SHP77 (cell line): ENCODE results near the gene AURKAIP1.
"Not testable (repeated sequence)": the region's sequence is repeated elsewhere in the genome, so short reads cannot be mapped to it uniquely, and the experiment has no call there.

Source experiments
- DNase-seq, 2 experiments: peaks; one replicate each; lab custom pipeline; 2025; lab: John Stamatoyannopoulos, UW

Gene AURKAIP1

DNA sequence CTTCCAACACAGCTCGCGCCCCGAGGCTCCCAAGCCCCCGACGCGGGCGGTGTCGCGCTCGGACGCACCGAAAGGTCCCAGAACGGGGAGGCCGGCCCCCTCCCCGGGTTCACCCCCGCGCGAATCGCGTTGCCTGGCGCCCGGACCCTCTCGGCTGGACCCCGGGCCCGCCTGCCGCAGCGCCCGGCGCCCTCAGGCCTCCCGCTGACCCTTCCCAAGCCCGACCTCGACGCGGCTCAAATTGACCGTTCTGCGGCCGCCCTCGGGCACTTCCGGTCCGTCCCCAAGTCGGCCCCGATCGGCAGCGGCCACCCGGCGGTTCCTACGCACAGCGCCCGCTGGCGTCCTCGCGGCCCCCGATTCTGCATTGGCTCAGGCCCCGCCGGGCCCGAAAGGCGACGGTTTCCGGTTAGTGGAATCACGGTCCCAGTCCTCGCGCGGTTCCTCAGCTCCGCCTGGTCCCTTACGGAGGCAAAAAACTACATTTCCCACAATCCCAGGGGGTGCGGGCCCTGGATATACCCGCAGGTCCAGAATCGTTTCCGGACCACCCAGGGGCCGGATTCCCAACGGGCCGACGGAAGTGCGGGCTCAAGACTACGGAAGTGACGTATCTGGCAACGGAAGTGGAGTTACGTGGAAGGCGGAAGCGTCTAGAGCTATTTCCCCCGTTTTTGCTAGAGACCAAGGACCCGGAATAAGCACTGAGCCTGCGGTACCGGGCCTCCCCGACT lies at the start of gene AURKAIP1:
Gene AURKAIP1 (minus strand): TSS at position 279 of the 734 bp plus-strand sequence. CDS start 451 bp downstream, outside the sequence.
- peak; percentile 99 for DNase-seq

DNA sequence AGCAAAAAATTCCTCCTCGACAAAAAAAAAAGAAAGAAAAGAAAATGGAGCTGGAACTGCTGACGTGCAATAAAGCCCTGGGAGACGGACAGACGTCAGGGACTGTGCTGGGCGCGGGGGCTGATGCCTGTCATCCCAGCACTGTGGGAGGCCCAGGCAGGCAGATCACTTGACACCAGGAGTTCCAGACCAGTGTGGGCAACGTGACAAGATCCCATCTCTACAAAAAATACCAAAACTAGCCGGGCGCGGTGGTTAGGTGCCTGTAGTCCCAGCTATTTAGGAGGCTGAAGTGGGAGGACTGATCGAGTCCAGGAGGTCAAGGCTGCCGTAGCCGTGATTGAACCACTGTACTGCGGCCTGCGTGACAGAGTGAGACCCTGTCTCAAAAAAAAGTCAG lies 49.7 kb upstream of the AURKAIP1 start:
- no peak for DNase-seq

DNA sequence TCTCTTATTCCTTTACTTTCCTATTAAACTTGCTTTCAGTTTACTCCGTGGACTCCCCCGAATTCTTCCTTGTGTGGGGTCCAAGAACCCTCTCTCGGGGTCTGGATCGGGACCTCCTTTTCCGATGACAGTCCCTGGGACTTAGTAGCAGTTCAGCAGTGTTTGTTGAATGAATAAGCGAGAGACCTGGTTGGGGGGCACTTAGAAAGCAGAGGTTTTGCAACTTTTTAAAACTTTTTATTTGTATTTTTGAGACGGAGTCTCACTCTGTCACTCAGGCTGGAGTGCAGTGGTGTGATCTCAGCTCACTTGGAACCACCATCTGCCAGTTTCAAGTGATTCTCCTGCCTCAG lies 48.2 kb upstream of the AURKAIP1 start:
- DNase-seq = no peak

DNA sequence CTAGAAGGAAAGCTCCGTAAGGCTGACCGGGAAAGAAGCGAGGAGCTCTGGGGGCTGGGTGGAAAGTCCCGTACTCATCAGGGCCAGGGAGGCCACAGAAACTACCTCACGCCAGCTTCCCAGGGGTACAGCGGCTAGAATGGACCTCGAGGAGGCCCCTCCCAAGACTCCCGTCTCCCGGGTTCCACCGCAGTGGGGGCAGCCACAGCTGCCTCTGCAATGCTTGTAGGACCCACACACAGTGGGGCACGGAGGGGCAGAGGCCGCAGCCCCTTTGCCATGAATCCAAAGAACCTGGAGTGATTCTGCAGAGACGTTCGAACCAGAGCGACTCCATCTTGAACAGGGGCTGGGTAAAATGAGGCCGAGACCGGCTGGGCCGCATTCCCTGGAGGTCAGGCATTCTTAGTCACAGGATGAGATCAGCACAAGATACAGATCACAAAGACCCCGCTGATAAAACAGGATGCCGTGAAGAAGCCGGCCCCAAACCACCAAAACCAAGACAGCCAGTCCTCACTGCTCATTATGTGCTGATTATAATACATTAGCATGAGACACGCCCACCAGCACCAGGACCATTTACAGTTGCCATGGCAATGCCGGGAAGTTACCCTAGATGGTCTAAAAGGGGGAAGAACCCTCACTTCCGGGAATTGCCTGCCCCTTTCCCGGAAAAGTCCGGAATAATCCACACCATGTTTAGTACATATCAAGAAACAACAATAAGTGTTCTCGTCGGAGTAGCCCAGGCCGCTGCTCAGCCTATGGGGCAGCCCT lies 47.6 kb upstream of the AURKAIP1 start:
- no peak for DNase-seq

DNA sequence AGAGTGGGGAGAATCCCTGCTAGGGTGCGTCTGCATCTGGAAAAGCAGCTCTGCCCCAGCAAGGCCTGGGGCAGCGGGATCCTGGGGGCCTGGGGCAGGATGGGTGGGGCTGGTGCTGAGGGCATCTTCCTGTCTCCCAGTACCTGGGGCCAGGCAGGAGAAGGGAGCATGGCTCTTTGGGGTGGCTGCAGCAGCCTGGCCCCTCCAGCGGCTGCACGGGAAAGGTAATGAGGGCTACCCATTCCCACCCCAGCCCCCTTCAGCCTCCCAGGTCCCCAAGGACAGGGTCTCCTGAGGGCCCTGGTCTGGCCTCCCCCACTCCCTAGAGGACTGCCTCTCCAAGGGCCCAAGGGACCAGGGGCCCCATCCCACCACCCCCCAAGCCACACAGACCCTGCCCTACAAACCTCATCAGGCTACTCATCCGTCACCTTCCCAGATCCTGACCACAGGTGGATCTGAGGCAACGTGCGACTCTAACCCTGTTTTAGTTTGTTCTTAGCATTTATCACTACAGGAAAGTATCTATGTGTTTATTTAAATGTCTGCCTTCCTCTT lies 47.0 kb upstream of the AURKAIP1 start:
- DNase-seq = no peak

DNA sequence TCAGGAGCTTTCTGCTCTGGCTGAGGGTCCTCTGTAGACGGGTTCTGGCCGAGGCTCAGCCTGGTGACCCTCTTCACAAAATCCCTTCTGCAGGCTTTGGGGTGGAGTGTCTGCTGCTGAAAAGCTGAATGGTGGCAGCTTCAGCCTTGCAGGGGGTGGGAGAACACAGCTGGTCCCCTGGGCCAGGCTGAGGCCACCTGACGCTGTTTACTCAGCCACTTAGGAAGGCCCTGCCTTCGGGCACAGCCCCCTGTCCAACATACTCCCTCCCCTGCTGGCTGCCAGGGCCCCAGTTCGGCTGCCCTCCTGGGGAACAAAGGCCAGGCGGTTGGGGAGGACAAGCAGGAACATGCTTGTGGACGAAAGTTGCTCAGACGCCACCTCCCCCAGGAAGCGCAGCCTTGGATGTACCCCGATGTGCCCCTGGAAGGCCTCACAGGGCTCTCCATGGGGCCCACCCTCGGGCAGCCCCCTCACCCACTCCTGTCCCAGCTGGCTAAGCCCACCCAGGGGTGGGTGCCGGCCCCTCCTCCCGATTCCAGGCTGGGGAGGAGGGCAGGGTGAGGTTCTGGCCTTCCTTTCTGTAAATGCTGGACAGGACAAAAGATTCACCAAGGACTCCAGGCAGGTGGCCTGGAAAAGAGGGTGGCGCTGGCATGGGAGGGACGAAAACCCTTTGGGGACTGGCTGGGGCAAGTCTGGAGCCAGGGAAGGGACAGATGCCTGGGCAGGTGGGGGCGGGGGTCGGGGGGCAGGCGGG lies 46.3 kb upstream of the AURKAIP1 start, which contains the start of gene ANKRD65:
Gene ANKRD65 (minus strand): TSS at position 130 of the 760 bp plus-strand sequence. CDS start 271 bp downstream, outside the sequence.
- DNase-seq = peak; percentile 79 to 88

DNA sequence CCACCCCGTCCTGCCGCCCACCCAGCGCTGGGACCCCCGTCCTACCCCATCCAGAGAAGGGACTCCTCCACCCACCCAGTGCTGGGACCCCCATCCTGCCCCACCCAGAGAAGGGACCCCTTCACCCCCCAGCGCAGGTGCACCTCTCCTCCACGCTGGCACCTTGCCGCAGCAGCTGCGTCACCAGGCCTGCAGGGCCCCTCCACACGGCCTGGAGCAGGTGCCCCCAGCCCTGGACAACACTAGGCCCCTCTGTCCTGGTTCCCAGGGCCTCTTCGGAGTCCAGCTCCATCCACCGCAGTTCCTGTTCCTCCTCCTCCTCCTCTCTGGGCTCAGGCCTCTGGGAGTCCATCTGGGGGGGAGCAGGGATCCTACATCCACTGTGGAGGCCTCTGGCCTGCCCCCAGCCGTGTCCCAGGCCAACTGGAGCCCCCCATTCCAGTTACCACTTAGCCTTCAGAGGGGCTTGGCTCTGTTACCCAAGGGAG lies 45.7 kb upstream of the AURKAIP1 start:
- no peak for DNase-seq

DNA sequence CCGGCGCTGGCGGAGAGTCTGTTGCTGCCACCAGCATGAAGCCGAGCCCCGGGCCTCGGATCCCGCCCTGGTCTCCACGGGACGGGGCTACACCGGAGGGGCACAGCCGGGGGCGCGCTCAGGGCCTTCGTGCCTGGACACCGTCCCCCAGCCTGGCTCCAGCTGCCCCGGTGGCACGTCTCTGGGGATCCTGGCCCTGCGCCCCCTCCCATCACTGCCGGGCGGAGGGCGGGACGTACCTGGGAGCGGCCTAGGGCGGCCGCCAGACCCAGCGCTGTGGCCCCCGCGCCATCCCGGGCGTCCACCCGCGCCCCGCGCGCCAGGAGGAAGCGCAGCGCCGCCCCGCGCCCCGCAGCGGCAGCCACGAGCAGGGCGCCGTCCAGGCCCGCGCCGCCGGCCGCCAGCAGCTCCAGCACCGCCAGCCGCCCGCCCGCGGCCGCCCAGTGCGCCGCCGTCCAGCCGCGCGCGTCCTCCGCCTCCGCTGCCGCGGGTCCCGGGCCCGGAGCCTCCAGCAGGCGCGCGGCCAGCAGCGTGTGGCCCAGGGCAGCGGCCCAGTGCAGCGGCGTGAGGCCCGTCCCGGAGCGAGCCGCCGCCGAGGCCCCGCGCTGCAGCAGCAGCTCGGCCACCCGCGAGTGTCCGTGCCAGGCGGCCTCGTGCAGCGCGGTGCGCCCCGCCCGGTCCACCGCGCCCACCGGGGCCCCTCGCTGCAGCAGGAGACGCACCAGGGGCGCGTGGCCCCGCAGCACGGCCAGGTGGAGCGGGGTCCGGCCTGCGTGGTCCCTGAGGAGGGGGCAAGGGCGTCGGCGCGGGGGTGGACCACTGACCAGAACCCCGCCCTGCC lies 45.0 kb upstream of the AURKAIP1 start:
- DNase-seq = no peak

DNA sequence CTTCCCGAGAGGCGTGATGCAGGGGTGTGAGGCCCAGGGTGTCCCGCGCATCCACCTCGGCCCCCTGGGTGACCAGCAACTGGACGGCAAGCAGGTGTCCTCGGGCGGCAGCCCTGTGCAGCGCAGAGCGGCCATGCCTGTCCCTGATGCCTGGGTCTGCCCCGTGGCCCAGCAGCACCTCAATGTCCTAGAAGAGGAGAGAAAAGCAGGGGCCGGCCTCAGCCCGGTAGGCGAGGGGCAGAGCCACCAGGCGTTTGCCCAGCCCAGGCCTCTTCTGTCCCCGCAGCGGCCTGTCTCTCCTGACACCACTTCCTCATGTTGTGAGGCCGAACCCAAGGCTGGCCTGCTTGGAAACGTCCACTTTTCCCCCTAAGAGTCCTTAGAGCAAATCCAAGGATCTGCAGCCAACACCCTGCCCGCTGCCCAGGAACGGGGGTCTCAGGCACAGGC lies 44.4 kb upstream of the AURKAIP1 start:
- no peak for DNase-seq

DNA sequence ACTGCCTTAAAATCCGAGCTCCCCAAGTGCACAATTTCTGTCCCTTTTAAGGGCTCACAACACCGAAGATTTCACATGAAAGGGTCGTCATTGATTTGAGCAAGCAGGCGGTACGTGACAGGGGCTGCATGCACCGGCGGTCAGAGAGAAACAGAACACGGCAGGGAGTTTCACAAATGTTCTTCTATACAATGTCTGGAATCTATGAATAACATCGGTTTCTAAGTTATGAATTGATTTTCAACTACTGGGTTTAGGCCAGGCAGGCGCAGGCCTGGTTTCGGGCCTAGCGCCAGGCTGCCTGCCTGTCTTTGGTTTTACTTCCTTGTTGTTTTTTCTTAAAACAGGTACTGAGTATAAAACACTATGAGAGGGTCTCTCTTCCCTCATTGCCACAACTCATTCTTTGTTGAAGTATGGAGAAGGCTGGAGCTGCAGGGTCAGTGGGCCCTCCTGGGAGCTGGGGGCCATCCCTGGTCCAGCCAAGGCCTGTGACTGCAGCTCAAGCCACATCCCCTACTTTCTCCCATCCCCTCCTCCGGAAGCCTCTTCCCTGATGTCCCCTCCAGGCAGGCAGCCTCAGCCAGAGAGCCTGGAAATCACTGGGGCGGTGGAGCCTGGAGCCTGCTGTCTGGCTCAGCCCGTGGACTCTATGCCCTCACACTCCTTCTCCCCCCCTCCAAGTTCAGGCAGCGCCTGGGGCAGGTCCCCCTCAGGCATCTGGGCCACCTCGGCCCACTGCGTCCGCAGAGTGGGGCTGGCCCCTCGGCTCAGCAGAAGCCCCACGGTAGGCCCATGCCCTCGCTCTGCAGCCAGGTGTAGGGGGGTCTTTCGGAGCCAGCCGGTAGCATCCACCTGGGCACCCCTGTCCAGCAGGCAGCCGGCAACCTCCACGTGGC lies 43.7 kb upstream of the AURKAIP1 start:
- no peak for DNase-seq

DNA sequence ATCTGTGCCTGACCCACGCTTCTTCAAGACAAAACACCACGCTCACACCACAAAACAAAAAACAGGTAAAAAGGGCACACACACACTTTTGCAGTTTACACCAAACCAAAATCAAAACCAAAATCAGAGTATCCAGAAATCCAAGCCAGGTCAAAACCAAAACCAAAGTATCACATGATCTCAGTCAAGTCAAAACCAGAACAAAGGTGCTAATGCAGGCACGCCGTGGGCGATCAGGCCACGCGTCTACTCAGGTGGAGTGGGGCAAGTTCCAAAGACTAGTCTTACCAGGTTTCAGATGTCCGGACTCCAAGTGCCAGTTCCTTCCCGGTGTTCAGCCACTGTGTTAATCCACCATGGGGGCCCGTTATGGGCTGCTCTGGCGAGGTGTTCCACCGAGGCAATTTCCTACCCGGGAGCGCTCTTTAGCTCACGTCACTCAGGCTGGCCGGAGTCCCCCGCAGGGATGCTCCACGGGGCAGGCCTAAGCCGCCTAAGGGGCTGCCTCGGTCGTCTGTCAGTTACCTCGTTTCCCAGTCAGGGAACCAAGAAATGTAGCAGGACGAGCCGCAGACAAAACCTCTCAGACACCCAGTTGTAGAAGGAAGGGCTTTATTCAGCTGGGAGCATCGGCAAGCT lies 42.9 kb upstream of the AURKAIP1 start:
- DNase-seq = not testable (repeated sequence)

DNA sequence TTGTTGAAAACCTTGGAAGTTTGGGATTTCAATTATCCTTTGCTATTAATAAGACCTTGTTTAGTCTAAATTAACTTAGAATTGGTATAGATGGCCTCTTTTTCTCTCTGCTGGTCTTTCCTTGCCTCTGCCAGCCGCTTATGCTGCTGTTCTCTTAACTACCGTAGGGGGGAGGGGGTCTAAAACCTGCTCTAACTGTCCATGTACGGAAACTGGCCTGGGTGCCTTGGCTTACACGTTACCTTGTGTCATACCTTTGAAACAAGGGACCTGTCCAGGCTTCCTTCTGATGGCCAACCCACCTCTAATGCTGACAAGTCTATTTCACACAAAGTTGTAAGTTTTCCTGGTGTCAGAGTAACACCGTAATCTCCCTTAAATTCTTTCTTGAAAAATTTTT lies 42.4 kb upstream of the AURKAIP1 start:
- DNase-seq = not testable (repeated sequence)

DNA sequence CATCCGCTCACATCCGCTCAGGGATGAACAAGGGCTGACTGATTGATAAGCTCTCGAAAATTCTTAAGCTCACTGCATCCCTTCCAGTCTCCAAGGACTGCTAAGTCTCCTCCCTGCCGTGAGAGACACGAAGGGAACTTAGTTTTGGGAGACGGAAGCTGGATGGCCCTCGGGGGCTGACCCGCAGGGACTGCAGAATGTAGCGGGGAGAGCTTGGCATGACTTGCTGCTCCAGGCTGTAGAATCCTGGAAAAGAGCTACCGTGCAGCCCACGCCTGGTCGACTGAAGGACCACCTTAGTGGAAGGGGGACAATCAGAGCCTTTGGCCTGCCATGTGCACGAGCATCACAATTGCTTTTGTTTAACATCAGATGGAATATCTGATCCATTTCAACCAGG lies 40.7 kb upstream of the AURKAIP1 start:
- no peak for DNase-seq

DNA sequence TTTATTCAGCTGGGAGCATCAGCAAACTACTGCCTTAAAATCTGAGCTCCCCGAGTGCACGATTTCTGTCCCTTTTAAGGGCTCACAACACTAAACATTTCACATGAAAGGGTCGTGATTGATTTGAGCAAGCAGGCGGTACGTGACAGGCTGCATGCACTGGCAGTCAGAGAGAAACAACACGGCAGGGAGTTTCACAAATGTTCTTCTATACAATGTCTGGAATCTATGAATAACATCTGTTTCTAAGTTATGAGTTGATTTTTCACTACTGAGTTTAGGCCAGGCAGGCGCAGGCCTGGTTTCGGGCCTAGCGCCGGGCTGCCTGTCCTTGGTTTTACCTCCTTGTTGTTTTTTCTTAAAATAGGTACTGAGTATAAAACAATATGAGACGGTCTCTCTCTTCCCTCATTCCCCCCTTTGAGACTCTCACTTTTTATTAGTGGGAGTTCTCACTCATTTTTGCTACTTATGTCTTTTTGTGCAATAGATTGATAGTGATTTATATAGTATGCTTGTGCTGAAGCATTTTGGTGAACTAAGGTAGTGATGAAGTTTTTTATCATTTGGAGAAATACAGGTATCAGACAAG lies 37.4 kb upstream of the AURKAIP1 start:
- not testable (repeated sequence) for DNase-seq

DNA sequence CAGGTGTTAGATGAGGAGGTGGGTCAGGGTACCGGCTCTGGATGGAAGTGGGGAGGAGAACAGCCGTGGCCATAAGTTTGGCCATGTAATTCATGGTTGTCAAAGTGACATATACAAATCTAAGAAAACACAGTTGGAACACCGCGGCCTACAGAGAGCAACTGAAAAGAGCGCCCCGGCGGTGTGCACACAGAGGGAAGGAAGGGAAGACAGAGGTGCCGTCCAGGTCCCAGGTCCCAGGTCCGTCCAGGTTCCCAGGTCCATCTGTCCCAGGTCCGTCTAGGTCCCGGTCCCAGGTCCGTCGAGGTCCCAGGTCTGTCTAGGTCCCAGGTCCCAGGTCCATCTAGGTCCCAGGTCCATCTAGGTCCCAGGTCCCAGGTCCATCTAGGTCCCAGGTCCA lies 36.6 kb upstream of the AURKAIP1 start:
- DNase-seq = no peak

DNA sequence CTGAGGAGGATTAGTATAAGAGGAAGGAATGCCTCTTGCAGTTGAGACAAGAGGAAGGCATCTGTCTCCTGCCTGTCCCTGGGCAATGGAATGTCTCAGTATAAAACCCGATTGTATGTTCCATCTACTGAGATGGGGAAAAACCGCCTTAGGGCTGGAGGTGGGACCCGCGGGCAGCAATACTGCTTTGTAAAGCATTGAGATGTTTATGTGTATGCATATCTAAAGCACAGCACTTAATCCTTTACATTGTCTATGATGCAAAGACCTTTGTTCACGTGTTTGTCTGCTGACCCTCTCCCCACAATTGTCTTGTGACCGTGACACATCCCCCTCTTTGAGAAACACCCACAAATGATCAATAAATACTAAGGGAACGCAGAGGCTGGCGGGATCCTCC lies 35.2 kb upstream of the AURKAIP1 start:
- DNase-seq = not testable (repeated sequence)

DNA sequence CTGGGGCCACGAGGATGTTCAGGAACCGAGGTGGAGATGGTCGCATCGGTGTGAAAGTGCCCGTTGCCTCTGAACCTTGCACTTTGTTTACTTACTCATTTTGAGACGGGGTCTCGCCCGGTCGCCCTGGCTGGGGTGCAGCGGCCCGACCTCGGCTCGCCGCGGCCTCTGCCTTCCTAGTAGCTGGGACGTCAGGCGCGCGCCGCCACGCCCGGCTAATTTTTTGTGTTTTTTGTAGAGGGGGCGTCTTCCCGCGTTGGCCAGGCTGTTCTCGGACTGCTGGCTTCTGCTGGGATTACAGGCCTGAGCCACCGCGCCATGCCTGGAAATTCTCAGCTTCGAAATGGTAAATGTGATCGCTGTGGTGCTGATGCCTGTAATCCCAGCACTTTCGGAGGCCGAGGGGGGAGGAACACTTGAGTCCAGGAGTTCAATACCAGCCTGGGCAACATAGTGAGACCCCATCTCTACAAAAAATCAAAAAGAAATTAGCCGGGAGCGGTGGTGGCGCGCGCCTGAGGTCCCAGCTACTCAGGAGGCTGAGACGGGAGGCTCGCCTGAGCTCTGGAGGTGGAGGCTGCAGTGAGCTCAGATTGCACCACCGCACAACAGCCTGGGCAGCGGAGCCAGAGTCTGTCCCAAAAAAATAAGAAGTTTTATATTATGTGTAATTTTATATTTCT lies 32.8 kb upstream of the AURKAIP1 start:
- DNase-seq = no peak

DNA sequence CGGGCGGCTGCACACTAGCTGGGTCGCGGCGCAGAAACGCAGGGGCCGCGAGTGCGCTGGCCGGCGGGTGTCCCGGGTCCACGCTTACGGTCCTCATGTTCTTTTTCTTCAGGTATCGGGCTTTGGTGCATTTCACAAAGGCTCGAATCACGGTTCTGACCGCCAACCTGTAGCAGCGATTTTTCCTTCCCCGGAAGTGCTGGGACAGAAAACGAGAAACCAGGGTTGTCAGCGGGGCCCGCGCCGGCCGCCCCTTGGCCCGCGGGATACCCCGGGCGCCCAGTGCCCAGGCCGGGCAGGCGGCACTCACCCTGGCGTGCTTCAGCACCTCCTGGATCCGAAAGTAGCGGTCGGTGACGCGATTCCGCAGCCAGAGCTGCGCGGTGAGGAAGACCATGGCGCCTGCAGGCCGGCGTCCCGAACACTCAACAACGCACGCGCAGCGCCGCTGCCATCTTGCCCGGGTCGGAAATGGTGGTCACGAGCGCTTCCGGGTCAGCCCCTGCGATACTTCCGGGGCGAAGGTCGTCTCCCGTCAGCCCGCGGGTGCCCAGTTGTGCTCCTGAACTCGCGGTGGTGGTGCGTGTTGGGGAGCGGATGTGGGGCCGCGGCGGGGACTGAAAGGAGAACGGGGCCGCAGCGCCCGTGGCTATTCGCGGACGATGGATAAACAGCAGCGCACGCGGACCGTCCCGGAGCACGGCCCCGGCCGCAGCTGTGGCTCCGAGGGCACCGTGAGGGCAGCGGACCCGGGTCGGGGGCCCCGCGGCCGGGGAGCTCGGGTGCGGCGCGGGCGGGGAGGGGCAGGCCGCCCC lies 32.0 kb upstream of the AURKAIP1 start, which contains the start of gene MRPL20:
Gene MRPL20 (minus strand): TSS at position 473 of the 815 bp plus-strand sequence. CDS start 76 bp downstream, at position 397.
- DNase-seq = peak; percentile 85 to 91
